HG02610 (cell line): Measurements from ENCODE around the gene NUDT11.
"Not testable (repeated sequence)": the region's sequence is repeated elsewhere in the genome, so short reads cannot be mapped to it uniquely, and the experiment has no call there.

Experiments
- ATAC-seq: cut with Tn5 transposase; IDR thresholded peaks from one replicate; pipeline ENCODE4 v1.9.1; 2021; ENCODE audit warnings: mild to moderate bottlenecking, moderate library complexity; ENCODE audit not compliant: unreplicated experiment

NUDT11 gene

GRCh38 chrX:51496501-51497291 is at the start of gene NUDT11:
NUDT11 (minus strand) TSS chrX:51496592; CDS start chrX:51496444, 148 bp downstream.
- ATAC-seq, result peak; percentile 45

- ATAC-seq, result no peak
These were observed 24.0 kb upstream of the NUDT11 start for GRCh38 chrX:51520393-51520792.

GRCh38 chrX:51519131-51519530 is 22.7 kb upstream of the NUDT11 start:
- not testable (repeated sequence) for ATAC-seq

- ATAC-seq, result no peak
These were observed 11.2 kb upstream of the NUDT11 start for GRCh38 chrX:51507551-51507950.

- ATAC-seq, result peak; percentile 14
These were observed 497 bp downstream of the NUDT11 start for GRCh38 chrX:51495701-51496488.

- ATAC-seq, result no peak
These were observed 2.0 kb downstream of the NUDT11 start for GRCh38 chrX:51494409-51494808.

GRCh38 chrX:51487960-51488267 is 8.5 kb downstream of the NUDT11 start:
- no peak for ATAC-seq

GRCh38 chrX:51484616-51485015 is 11.8 kb downstream of the NUDT11 start:
- ATAC-seq, result no peak

GRCh38 chrX:51482411-51482810 is 14.0 kb downstream of the NUDT11 start:
- not testable (repeated sequence) for ATAC-seq

- ATAC-seq, result no peak
These were observed 19.5 kb downstream of the NUDT11 start for GRCh38 chrX:51476930-51477329.

GRCh38 chrX:51463322-51463721 is 33.1 kb downstream of the NUDT11 start:
- ATAC-seq, result no peak

- no peak for ATAC-seq
These were observed 35.0 kb downstream of the NUDT11 start for GRCh38 chrX:51461053-51462044.

- no peak for ATAC-seq
These were observed 37.3 kb downstream of the NUDT11 start for GRCh38 chrX:51459125-51459524.

GRCh38 chrX:51456814-51457213 is 39.6 kb downstream of the NUDT11 start:
- no peak for ATAC-seq

GRCh38 chrX:51456246-51456645 is 40.1 kb downstream of the NUDT11 start:
- no peak for ATAC-seq

GRCh38 chrX:51440365-51440764 is 56.0 kb downstream of the NUDT11 start:
- no peak for ATAC-seq
